CD4-positive, alpha-beta T cell treated with Interleukin-15 for 1 hour (primary cell): ENCODE measurements around the gene TMEM164.

Experiments
- DNase-seq: peaks from one replicate; pipeline ENCODE4 v3.0.0-alpha.2; 2020

TMEM164 gene

DNA sequence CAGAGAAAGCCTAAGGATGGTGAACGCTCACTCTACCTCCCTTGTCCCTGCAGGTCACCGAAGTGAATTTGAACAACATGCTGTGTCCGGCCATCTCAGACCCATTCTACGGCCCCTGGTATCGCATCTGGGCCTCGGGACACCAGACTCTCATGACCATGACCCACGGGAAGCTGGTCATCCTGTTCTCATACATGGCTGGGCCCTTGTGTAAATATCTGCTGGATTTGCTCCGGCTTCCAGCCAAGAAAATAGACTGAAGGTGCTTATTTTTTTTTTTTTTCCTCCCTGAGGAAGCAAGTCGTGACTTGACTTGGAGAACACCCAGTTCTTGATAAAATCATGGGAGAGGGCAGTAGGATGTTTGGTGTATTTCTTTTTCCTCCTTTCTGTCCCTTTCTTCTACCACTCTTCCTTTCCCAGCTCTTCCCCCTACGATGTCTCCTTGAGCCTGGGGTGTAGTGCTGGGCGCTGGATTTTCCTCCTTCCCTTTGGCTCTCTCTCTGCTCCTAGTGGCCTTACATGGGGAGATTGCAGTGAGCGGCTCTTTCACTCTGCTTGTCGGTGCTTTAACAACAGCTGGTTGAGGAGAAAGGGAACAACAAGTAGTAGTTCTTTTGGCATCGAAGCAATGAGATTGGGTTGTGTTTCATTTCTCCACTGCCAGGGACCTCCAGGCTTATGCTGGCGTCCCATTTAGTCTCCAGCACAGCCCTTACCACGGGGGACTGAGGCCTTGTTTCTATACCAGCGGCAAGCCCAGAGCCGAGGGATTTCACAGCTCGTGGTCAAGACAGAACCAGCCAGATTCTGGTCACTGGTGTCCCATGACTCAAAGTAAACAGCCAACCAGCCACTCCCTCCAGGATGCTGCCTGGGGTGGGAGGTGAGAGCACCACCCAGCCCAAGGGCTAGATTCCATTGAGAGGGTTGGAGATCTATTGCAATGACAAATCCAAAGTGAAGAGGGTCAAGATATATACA lies 170.6 kb downstream of the TMEM164 start:
- no peak for DNase-seq

DNA sequence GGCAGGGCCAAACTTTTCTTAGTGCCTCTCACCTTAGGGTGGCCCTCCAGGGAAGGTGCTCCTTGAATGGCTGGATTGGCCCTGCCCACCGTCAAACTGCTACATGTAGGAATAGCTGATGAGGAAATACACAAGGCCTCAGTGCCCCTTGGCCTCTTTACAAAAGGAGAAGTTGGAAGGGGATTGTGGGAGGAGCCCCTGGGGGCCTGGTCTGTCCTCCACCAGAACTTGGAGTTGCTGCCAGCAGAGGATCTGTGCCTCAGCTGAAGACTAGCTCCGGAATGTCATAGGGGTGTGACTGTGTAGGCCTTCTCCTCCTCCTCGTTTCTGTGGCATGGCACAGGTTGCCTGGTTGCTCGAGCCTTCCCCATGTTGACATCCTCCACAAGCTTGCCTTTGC lies 172.2 kb downstream of the TMEM164 start:
- no peak for DNase-seq

DNA sequence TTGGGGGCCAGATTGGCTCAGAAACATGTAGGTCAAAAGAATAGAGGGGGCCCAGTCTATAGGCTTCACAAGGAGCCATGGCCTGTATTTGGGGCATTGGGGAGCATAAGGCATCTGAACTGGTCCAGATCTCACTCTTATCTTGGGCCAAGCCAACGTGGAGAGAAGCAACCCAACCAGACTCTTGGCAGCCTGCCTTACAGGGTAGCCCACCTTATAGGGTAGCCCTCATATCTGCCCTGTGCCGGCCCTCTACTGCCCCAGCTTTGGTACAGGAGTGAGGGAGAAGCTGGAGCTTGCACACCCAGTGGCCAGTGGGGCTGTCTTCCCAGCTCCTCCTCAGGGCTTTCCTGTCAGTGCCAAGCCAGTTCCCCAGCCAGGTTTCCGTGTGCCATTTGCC lies 172.8 kb downstream of the TMEM164 start:
- DNase-seq: no peak

DNA sequence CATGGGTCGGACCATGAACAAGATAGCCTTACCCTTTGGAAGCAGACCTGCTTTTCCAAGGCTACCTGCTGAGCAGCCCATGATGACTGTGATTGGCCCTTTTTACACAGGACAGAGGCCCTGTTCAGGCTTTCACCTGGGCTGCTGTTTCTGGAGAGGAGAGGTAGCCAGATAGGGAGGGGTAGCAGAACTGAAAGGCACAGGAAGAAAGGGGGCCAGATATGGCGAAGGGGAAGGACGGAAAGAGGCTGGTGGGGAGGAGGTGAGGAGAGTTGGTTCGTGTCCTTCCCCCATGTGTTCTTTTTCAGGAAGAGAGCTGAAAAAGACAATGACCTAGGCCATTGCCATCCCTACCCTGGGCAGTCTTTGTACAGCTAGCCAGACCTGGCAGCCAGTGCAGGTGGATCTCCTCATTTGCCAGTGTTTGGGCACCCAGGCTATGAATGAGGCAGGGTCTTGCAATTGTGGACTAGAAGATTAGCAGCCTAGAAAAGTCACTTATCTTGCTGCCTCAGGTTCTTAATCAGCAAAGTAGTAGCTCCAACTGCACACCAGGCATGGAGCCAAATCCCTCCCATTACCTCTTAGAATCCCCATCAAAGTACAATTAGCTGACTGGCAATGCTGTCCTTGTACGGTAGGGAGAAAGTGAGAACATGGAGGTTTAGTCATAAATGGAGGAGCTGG lies 175.4 kb downstream of the TMEM164 start:
- no peak for DNase-seq

DNA sequence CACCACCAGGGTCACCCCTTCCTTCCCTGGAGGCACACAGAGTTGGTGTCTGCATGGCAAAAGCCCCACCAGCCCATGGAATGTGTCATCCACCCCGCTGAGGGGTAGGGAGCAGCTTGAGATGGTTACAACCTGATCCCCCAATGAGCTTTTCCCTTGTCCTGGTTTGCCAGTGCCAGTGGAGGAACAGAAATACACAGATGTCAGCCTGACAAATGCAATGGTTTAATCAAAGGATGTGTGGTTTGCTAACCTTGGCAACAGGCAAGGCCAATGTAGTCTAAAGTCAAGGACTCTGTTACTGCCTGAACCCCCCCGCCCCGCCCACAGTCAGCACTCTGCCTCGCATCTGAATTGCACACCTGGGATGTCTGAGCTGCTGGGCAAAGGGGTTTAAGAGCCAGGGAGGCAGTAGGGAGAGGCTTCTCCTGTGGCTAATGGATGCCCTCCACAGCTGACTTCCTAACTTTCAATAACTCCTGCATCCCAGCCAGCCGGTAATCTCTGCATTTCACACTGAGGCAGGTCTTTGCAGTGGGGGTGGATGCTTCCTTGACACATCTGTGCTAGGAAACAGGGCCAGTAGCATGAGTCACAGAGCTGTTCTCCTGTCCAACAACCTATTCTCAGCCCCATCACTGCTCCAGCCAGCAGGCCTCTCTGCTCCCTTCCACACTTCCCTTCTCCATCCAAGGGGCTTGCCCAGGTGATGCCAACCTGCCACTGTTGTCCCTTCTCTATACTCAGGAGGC lies 177.4 kb downstream of the TMEM164 start:
- no peak for DNase-seq

DNA sequence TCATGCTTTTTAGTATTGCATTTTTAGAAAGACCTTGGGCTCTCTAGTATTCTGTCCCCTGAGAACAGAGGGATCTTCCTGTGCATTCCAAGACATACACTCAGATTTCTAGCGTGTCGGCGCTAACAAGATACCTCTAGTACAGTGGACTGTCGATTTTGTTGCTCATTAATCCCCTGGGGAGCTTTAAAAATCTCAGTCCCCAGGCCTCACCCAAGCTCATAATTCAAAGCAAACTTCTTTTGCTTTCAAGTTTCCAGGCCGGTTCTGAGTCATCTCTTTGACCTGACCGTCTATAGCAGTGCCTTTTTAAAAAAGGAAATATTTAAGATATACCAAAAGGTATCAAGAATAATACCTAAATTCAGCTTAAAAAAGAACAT lies 178.0 kb downstream of the TMEM164 start:
- DNase-seq: no peak

DNA sequence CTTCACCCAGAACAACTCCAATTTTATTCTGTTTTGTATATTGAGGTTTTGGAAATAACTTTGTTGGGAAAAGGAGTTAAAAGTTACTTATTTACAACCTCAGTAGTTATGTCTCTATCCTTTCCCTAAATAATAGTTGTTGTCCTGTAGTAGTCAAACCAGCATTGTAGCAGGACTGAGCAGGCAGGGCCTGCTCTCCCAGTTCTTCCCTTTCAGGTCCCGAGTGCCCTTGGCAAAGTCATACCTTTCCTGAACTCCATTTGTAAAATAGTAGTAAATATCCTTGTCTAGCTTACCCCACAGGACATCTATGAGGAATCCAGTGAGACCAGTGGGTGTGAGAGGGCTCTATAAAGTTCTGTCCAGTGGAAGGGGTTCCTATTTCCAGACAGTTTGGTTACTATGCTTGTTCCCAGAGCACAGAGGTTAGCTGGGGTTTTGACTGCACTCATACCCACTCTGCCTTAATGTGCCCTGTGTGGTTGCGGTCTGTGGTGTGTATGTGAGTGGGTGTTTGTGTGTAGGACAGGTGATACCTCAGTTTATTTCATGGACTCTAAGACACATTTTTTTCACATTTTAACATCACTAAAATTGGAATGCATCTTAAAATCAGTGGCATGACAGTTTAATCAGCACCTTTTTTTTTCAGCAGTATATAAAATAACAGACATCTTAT lies 178.7 kb downstream of the TMEM164 start:
- DNase-seq: no peak

DNA sequence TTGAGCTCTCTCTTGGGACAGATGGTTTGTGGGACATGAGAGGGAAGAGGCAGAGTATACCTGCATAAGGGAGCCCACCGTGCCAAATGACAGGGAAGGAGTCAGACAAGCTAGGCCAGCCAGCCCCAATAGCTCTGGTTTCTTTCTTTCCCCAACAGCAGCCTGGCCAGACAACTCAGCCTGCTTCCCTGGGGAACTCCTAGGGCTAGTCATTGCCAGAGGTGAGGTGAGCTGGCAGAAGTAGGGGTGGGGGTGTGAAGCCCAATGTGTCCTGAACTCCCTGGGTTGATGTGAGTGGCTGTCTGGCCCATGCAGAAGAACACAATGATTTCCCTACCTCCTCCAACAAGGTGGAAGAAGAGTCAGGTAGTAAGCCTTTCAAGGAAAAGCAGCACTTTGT lies 179.4 kb downstream of the TMEM164 start:
- no peak for DNase-seq

DNA sequence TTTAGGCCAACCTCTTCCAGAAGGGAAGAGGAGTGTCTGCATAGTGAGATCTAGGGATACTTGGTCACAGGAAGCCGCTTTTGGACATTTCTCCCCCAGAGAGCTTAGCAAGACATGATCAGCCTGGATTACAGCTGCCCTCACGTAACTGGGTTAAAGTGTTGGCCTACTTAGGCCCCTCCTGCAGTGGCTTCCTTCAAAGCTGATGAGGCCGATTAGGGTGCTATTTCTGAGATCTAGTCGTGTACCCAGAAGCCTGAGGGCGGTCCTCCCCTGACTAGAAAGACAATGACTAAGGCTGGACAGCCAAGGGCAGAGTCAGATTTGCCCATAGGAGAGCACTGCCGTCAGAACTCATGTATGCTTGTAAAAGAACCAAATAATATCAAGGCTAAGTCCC lies 180.0 kb downstream of the TMEM164 start:
- no peak for DNase-seq

DNA sequence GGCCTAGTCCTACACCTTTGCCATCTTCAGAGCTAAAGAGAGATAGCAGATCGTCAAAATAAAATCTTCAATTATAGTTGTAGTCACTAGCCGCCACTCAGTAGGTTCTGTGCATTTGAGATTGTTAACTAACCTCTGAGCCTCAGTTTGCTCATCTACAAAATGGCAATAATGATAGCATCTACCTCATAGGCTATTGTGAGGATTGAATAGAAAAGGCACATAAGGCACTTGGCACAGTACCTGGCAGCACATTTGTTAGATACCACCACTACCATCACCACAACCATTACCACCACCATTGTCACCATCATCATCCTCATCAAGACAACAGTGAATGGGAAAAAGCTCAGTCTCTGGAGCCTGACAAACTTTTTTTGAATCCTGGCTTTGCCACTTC lies 180.4 kb downstream of the TMEM164 start:
- no peak for DNase-seq

DNA sequence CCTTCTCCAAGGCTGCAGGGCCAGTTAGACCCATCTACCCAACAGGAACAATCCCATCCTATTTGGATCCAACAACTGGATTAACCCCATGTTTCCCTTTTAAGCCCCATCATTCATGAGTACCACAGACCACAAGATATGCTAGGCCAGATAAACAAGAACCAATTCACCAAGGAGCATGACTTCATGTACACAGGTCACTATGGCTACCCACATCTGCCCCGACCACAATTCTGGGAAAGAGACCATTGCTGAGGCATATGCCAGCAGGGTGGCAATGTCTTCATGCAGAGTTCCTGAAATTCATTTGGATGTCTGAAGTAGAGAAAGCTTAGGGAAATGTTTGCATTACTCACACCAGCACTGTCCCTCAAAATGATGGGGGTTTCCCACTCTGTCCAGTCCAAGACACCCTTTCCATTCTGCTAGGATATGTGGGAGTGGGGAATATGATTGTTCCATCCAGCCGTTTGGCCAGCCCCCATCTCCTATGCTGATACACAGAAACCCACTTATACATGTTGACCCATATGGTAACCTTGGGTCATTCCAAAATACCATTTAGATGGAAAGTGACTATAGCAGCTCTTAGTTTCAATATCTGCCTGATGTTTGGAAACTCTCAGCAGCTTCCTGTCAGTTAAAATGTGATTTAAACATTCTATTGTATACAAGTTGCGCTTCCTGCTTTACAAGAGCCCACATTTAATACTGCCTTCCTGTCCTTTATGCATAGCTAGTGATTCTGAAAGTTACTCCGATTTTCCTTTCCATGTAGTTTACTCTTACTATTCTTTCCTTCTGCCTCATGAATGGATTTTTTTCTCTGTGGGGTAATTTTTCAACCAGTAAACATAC lies 186.0 kb downstream of the TMEM164 start:
- DNase-seq: no peak

DNA sequence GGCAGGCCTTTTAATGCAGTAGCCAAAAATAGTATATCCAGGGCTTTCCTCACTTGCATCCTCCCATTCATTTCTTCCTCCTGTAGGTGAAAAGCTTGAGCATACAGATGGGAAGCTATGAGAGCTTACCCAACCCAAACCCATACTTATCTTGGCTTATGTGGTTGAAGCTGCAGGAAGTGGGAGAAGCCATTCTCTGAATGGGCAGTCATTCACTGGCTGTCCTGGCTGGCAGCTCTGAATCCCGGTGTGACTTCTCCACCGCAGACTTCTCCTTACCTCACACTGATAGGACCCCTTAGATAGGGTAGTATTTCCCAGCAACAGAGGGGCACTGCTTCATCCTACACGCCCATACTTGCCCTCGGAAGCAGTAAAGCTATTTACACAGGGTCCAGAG lies 189.6 kb downstream of the TMEM164 start:
- DNase-seq: no peak

DNA sequence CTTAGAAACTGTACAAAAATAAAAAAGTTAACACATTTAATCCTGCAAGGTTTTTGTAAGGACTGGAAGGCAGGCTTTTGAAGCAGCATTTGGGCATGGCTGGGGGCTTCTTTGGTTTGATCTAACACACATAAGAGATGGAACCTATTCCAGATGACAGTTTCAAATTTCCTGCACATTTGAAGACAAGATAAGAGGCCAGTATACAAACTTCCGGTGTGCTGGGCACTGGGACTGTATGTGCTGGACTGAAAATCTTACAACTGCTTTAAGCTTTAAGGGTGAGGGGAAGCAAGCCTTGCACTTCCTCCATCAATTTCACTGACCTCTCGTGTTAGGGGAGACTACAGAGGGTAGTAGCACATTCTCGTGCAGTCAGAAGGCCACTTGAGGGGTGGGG lies 192.1 kb downstream of the TMEM164 start:
- no peak for DNase-seq

DNA sequence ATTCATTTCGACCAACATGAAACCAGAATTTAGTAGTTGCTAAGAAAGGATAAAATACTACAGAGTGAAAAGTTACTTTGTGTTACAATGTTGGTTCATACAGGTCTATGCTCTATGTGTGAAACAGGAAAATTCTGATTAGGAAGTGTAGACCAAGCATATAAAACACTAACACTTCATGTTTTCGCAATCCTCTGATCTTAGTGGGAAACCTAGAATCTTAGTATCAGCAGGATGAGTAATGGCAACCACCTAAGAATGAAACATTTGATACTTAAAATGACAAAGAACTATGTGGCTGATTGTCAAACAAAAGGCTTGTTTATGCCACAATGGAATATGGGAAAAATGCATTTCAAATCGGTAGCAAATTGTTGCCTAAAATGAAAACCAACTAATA lies 198.9 kb downstream of the TMEM164 start:
- DNase-seq: no peak

DNA sequence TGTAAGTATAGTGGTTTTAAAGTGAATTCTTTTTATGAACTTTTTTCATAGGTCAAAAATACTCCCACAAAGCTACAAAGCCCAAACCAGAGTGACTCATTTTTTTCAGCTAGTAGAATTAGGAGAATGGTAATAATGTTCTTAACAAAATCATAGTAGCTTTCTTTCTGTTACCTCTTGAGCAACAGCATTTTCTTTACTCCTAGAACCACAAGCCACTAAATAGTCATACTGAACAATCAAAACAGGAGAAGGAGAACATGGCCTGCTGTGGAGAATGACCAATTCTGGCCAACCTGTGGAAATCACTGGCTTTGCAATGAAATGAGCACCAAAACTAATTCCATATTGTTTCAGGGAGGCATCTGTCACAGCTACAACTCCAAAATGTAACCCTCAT lies 202.1 kb downstream of the TMEM164 start:
- no peak for DNase-seq

DNA sequence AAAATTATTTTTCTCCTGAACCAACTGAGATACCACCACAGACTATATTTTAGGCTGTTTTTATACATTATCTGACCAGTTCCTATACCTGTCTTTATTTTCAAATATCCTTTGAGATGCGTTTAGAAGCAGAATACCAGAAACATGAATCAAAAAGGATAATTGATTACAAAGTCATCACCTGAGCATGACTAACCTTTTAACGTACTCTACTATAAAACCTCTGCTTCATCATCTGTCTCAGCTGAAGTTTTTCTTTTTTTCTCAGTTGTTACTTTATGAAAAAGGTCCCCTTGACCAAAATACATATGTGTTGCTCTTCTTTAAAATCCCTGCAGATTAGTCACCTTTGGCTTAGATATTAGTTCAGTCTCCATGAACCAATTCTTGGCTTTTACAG lies 205.2 kb downstream of the TMEM164 start:
- DNase-seq: no peak

DNA sequence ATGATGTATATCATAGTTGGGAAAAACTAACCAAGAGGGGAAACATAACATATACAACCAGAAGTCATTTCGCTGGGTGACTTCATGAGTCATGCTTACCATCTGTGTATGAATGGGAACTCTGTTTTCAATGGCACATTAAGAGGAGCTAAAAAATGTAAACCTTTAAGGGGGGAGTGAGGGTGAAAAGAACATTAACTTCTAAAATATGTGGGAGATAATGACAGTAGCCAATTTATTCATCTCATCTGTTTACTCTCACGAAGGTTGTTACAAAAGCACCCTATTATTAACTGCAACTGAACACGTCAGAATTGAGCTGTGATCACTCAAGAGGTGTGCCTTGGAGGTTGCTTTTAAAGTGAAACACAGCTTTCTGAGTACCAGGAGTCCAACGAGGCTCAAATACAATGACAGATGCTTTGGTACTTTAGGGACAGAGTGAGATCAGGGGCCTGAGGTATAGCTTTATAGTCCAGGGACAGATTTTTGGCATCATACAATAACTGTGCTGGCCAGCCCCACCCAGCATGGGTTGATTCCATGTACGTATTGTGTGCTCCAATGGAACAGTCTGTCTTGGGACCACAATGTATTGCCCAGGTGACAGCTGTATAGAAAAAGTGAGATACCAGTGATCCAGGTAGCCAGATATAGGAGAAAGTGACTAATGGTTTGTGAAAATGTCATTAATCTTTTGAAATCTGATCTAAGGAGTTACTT lies 207.7 kb downstream of the TMEM164 start:
- DNase-seq: no peak

DNA sequence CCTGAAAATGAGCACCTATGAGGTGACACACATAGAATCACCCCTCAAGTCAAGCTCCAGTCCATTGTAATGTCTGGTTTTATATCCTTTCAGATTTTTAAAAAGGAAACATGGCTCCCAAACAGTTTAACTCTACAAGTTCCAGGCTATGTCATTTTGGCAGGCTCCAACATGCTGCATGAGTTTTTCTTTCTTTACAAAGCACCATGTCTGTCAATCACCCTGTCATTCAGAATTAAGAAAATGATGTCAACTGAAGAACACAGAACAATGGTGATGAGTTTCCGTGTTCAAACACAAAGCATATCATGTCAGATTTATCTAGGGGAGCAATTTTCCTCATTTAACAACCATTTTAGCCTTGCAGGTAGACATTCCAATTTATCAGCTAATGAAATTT lies 208.4 kb downstream of the TMEM164 start:
- DNase-seq: no peak

DNA sequence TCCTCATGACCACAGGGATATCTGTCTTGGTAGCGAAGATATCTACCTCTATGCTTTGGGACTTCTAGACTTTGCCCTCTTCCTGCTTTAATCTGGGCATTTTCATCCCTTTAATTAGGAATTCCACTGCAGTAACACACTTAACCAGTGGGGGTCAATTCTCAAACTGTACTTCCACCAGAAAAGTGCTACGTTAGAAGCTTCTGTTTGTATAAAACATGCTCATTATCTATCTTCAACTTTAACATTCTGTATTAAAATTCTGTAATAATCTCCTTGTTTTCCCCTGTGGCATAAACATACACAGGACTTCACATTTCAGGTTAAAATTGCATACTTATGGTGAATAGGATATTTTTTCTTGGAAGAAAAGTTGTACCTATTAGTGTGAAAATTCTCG lies 209.4 kb downstream of the TMEM164 start:
- no peak for DNase-seq

DNA sequence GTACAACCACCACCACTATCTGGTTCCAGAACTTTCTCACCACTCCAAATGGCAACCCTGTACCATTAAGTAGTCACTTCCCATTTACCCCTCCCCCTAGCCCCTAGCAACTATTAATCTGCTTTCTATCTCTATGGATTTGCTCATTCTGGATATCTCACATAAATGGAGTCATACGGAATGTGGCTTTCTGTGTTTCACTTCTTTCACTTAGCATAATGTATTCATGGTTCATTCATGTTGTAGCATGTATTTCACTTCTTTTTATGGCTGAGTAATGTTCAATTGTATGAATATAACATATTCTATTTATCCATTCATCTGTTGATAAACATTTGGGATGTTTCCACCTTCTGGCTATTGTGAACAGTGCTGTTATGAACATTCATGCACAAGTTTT lies 210.3 kb downstream of the TMEM164 start:
- DNase-seq: no peak

DNA sequence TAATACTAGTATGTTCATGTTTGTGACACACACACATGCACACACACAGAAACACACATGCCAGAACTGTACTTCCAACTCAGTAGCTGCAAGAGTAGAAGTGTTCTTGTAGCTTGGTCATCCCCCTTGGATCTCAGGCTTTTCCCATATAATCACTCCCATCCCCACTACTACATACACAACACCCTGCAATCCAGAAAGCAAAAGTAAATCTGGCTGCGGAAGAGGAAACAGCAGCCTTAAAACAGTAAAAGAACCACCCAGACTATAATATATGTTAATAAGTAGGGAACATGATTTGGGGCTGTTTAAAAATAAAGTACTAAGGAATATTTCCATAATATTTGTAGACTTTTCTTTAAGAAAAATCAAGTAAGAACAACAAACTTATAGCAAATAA lies 211.8 kb downstream of the TMEM164 start:
- no peak for DNase-seq
